ENCODE measurements around the gene WDPCP. TPM values are rescaled to one million over a fixed set of nuclear protein-coding genes. Genes with fewer than 3 reads are reported as not detected.
"Not testable (repeated sequence)": the region's sequence is repeated elsewhere in the genome, so short reads cannot be mapped to it uniquely, and the experiment has no call there.

Gene WDPCP
- polyA plus RNA-seq, 5 donors, result 10.1 to 18.0 (median 15.4) TPM

DNA sequence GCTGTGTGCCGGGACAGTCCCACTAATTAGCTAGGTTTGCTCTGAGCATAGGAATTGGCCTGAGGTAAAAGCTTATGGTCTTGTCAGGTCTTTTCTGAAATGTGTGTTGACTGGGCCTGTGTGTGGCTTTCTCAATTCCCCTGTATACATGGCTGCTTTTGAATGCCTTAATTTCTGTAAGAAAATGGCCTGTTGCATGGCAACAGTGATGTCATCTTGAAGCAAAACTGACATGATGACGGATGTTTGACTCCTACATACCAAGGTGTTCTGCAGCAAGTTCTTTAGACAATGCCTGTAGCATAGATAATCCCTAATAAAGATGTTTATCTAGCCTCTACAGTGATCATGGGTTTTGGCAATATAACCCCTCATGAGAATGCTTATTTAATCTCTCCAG, 339.1 kb downstream of the WDPCP start:
- no peak for DNase-seq

DNA sequence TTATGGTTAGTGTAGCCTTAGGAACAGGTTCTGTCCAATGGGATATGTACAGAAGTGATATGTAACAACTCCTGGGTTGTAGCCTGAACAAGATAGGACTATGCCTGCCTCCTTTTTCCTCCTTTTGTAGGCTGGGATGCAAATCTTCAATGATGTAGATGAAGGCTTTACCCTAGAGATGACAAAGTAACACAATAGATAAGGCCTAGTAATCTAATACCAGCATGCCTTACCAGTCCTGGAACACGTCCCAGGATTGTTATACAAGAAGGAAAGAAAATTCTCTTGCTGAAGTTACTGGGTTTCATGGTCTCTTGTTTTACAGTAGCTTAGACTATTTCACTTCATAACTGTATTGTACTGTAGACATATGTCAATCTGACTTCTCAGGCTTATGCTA, 345.5 kb downstream of the WDPCP start:
- no peak for DNase-seq

DNA sequence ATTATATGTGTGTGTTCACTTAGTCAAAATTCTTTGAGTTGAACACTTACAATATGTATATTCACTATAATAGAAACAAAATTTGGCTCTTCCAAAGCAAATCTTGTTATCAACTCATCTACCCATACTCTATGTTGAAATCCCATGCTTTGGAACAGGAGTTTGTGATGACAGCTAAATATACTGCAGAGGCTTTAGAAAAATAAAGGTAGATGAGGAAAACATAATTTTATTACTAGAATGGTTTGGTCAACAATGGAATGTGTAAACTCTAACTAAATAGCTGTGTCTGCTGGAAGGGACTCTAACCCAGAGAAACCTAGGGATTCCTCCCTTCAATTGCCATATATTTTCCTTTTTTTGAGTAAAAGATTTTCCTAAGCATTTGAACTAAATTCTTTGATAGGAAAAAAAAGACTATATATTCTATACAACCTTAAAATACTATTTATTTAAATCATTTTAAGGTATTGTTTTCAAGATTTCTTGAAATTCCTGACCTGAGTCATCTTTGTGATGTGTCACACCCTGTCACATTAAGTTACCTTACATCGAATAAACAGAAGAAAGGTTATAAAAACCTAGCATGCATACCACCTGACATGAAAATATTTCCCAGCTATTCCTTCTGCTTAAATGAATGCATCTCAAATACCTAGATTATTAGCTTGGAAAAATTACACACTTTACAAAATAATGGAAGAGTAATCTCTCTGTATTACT, 362.2 kb downstream of the WDPCP start:
- no peak for DNase-seq

DNA sequence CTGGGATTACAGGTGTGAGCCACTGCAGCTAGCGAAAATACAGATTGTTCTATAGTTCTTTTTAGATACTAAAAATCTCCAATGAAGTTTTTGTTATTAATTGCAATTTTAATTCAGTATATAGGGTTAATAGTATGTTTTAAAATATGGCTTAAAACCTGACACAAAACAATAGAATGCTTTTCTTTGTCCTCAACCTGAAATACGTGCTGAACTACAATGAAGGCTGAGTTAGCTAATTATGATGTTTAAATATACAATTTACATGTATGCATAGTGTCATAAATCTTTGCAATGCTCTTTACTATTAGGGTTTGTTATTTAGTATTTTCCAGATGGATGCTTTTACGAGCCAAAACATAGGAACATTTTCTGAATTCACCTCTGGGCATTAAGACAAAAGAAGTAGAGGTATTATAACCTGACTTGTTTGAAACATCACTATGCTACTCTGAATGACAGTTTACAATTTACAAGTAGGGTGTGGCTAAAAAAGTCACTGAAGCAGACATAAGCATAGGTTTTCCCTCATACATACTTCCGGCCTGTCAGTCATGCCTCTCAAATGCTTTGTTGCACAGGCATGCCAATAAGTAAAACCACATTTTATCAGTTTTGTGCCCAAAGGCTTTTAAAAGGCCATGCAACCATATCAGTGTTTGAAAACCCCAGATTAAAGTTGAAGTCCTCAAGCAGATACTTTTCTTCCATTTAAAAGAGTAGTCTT, 369.3 kb downstream of the WDPCP start:
- DNase-seq, result no peak

DNA sequence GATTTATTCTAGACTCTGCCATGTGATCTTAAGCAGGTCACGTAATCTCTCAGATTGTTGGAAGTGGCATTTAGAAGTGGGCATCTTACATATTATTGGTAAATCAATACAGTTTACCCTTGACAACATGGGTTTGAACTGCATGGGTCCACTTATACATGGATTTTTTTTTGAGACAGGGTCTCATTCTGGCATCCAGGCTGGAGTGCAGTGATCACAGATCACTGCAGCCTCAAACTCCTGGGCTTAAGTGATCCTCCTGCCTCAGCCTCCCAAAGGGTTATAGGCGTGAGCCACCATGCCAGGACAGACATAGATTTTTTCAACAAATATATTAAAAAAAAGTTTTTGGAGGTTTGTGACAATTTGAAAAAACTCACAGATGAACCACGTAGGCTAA, 393.0 kb downstream of the WDPCP start:
- no peak for DNase-seq

DNA sequence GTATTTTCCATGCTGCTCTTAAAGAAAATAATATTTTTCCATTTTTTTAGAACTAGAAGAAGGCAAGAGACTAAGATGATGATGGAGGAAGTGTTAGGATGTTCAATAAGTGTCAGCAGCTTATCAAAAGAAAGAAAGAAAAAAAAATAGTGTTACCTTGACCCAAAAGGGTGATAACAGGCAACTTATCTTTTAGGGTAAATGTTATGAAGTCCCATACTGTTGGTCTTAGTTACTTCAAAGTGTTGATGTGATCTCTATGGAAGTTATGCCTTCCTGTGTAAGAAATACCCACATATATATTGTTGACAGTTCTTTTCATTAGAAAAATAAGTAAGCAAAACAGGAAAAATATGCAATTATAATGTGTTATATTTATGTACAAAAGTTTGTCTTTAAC, 394.1 kb downstream of the WDPCP start:
- no peak for DNase-seq

DNA sequence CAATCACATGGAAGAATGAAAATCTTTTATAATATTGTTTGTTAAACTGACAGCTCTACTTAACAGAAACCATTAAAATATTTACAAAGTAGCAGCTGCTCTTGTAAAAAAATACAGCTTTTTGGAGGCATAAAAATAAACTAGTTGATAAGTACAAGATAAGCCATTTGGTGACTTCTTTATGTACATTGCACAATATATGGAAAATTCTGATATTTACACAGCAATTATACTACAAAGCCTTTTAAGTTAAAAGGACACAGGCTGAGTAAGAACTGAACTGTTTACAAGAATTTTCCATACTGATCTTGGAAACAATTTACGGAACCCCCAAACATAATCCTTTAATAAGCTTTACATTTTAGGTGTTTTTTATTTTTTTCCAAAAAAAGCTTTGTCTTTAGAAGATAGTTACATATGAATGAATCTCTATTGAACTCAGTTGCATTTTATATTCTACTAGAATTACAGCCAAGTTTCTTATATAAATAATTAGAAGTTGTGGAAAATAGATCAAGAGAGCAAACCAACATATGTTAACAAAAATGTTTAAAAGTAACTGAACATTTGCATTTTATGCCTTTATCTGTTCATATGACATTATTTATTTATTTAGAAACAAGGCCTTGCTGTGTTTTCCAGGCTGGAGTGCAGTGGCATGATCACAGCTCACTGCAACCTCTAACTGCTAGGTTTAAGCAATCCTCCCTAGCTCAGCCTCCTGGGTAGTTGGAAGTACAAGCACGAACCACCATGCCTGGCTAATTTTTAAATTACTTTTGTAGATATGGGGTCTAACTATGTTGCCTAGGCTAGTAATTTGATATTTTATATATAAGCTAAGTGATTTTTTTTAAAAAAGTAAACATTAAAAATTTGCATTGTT, 395.1 kb downstream of the WDPCP start:
- peak; percentile 2 to 34 for DNase-seq

DNA sequence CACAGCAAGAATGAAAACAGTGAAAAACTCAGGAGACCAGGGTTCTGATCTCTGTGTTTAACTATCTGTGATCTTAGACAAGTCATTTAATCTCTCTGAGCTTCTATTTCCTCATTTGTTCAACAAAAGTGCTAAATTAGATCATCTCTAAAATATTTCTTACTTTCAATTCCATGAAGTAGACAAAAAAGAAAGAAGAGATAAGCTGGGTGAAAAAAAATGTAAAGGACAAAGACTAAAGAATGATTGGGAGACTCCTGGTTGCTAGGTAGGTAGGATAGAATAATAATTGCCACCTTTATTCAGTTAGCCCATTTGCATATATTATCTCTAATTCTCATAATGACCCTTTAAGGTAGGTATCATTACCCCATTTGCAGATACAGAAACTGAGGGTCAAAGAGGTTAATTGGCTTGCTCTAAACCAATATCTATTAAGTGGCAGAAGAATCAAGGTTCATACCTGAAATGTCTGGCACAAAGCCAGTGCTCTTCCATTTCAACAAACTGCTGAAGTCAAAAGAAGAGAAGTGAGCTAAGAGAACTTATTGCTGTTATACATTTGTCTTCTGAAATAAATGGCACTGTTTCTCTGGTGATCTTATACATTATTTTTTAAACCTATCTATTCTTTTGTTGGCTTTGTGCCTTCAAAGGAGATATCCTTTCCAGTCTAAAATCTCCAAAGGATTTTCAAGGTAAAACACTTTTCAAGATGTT, 395.9 kb downstream of the WDPCP start:
- DNase-seq, result no peak

DNA sequence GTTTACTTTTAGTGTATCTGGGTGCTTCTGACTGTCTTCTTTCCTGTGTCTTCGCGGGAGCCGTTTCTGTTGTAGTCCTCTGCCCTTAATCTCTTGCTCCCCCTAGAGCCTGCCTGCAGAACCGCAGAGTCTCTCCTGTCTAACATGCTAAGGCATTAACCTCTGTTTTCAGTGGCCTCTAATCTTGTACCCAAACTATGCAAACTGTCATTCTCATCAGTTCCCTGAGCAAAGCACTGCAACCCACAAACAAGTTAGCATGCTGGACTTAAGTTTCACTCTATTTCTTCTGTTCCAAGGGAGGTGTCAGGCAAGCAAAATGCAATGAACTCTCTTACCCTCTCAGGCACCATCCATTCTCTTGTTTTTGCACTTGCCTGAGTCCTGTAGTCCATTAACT, 399.3 kb downstream of the WDPCP start:
- no peak for DNase-seq

DNA sequence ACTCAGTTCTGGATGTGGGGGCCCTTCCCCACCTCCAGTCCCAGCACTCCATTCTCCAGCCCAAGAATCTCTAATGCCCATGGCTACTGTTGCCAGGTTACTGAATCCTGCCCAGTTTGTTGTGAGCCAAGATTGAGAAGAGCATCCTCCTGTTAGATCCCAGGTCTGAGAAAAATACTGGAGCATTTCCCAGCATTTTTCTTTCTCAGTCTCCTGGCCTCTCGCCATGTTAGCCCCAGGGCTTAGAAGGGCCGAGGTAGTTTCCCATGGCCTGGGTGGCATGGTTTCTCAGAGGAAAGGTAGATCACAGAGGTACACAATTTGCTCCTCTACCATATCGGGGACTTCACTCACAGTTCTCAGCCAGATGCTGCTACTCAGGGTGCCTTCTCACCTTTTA, 401.9 kb downstream of the WDPCP start:
- DNase-seq, result no peak

DNA sequence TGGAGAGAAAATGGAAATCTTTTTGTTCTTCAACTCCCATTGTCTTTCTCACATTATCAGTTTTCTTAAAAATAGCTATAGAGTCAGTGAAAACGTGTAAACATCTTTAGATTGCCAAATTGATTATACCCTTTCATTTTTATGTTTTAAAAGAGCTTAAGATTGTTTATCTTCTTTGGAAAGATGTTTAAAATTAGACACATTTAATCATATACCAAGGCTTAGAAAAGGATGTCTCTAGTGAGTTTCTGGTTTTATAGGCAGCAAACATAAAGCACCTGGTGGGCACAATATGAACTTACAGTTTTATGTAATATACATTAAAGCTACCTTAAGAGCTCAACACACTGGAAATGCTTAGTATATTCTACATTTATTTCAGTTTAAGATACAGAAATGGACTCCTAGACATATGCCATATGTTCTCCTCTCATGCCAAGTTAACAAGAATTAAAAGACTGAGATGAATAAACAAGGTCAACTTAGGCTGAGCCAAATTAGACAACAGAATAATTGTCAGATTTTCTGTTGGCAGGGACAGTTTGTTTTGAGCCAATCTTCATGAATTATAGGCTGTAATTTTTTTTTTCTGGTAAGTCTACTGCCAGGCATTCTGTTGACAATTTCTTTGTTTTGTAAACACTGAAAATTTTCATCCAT, 425.0 kb downstream of the WDPCP start:
- DNase-seq, result peak; percentile 66

DNA sequence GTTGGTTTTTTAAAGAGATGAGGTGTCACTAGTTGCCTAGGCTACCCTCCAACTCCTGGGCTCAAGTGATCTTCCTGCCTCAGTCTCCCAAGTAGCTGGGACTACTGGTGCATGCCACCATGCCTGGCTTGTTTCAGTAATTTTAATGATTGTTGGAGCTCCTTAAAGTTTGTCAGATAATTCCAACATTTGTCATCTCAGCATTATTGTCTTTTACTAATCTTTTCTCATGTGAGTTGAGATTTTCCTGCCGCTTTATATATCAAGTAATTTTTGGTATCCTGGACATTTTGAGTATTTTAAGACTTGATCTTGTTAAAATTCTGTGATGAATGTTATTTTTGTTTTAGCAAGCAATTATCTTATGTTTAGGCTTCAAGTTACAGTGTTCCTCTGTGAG, 429.0 kb downstream of the WDPCP start:
- DNase-seq, result no peak

DNA sequence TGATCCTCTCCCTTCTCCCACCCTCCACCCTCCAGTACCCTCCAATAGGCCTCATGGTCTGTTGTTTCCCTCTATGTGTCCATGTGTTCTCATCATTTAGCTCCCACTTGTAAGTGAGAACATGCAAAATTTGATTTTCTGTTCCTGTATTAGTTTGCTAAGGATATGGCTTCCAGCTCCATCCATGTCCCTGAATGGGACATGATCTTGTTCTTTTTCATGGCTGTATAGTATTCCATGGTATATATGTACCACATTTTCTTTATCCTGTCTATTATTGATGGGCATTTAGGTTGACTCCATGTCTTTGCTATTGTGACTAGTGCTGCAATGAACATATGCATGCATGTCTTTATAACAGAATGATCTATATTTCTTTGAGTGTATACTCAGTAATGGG, 451.6 kb downstream of the WDPCP start:
- not testable (repeated sequence) for DNase-seq

DNA sequence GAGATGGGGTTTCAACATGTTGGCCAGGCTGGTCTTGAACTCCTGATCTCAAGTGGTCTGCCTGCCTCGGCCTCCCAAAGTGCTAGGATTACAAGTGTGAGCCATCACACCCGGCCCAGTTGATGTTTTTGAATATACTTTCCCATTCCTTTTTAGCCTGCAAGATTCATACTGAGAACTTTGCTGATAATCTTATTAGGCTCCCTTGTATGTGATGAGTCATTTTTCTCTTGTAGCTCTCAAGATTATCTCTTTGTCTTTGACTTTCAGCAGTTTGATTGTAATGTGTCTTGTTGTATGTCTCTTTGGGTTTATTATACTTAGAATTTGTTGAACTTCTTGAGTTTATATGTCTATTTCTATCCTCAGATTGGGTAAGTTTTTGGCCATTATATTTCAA, 456.3 kb downstream of the WDPCP start:
- no peak for DNase-seq

DNA sequence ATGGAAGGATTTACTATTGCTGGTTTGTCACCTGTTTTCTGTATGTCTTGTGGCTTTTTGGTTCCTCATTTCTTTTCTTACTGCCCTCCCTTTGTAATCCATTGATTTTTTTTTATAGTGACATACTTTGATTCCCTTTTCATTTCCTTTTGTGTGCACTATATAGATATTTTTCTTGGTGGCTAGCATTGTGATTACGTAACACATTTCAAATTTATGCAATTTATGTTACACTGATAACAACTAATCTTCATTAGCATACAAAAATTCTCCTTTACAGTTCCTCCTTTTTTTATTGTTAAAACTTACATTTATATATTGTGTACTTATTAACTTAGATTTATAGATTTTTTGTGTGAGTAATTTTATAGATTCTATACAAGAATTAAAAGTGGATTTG, 457.1 kb downstream of the WDPCP start:
- no peak for DNase-seq

DNA sequence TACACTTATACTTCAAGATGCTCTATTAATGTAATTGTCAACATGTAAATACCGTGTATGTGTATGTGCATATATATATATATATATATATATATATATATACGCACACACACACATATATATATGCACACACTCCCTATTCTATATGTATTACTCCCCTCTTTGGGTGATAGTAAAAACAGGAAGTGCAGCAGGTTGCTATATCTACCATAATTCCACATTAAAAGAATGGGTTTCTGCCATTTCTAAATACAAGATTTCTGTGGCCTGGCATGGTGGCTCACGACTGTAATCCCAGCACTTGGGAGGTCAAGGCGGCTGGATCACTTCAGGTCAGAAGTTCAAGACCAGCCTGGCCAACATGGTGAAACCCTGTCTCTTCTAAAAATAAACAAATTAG, 460.7 kb downstream of the WDPCP start:
- DNase-seq, result no peak

DNA sequence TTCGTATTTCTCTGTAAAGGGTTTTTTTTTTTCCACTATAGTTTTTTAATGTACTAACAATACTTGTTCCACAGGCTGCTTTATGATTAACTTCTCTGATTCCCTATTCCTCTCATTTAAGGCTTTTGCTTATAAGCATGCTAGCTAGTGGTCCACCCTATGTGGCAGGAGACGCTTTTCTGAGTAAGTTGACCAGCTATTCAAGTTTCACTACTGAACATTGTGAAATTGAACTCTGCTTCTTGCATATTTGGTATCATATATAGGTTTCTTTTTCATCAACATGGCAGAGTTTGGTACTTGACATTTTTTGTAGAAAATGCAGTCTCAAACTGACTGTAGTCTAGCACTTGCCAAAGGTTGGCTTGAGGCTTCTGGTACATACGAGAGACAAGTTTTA, 463.4 kb downstream of the WDPCP start:
- DNase-seq, result no peak

DNA sequence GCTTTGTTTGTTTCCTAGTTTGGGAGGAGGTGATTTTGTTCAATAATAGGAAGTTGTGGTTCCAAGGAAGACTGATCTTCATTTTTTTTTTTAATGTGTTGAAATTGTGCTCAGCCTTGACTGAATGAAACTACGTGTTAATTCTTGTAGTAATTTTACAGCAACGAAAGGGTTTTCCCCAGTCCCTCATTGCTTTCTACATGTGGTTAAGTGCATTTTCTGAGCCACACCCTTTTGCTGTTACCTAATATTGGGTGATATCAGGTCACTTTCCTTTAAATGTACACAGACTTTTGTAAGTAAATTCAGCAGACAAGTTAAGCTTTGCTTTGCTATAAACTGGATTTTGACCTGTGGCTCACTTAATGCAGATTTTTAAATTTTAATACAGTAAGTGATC, 464.1 kb downstream of the WDPCP start:
- DNase-seq, result no peak

DNA sequence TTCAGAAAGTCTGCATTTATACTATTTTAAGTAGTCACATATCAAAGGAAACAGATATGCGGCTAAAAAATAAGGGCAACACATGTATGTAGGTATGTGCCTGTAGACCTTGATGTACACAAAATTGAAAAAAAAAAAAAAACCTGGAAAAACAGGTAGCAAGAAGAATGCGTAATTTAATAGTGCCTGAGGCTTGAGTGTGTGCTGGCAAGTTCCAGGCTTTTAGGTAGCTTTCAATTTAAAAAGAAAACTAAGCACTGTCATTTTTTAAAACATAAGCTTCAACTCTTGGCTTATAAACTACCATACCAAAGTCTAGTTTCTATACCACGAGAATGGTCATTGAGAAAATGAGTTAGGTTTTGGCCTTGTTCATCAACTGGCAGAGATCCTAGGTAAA, 465.4 kb downstream of the WDPCP start:
- no peak for DNase-seq

DNA sequence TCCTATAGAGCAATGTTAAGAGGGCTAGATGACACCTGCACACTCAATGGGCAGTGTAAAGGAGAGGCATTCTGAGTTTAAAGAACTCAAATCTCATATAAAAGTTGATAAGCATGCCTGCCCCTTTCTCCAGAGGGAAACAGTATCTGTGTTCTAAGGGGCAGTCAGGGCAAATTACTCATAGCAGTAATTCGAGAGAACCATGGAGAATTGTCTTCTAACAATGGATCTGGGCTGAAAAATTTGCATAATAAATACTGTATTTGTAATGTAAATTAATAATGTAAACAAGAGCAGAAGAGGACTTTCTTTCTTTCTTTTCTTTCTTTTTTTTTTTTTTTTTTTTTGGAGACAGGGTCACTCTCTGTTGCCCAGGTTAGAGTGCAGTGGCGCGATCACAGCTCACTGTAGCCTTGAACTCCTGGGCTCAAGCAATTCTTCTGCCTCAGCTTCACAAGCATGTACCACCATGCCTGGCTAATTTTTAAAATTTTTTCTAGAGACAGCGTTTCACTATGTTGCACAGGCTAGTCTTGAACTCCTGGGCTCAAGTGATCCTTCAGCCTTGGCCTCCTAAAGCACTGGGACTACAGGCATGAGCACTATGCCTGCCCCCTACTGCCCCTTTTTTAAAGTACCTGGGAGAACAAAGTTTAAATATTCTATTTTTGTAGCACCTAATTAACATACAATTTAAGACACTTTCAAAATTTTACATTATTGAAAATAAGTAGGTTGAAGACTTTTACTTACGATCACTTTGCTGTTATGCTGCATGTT, 467.0 kb downstream of the WDPCP start:
- DNase-seq, result no peak

DNA sequence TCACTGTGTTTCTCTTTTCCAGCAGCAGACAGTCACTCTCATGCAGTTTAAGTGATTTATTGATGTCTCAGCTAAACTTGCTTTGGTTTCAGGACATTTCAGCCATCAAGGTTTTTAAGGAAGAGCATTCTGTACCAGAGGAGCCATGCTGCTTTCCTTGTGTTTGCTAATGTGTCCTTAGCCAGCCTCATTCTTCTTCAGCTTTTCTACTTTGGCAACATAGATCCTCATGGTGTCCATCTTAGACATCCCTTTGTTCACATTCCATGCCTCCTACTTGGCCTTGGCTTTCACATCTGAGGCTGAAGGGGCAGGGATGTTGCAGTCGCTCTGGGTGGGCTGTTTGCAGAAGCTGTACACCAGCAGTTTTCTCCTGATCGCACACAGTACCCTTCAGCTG, 469.5 kb downstream of the WDPCP start:
- no peak for DNase-seq

Data from right lung (tissue), 5 donors.